ENCODE measurements around the gene TACR2.

The TACR2 gene

DNA sequence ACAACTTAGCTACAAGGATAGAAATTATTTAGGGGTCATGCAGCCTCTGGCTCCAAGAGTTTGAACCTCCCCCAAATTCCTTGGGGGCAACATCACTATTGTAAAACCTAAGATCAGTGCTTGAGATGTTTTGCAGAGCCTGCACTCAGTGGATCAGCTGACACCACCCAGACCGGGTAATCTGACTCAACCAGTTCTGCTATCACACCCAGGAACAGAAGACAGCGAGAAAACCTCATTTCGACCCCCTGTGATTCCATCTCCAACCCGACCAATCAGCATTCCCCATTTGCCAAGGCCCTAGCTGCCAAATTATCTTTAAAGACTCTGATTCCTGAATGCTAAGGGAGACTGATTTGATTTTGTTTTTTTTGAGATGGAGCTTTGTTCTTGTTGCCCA is 5.2 kb downstream of the TACR2 start:
- Histone ChIP-seq H3K4me1 (ENCODE audit: insufficient read depth, low read length) (no peaks in the 10 kb centered on the region), H3K36me3 (ENCODE audit: insufficient read depth, low read length) (no peaks in the 10 kb centered on the region), H3K27ac (ENCODE audit: low read length) (no peak overlapping the region), H3K4me2 (ENCODE audit: insufficient read depth, low read length) (no peak overlapping the region), H3K27me3 (ENCODE audit: insufficient read depth, low read length, poor library complexity) (no peaks in the 10 kb centered on the region), H4K20me1 (ENCODE audit: insufficient read depth, low read length) (no peaks in the 10 kb centered on the region), H3K9me3 (ENCODE audit: insufficient read depth, low read length, severe bottlenecking) (no peaks in the 10 kb centered on the region), H3K4me3 (ENCODE audit: low read depth in 1 of 2, low read length in 2 of 2) (no peak overlapping the region), H3K9ac (ENCODE audit: low read depth, low read length) (no peak overlapping the region), H3K79me2 (ENCODE audit: insufficient read depth, low read length) (no peaks in the 10 kb centered on the region), H2AFZ (ENCODE audit: low read depth, low read length) (no peak overlapping the region)
- DNase-seq (no peak), ATAC-seq (ENCODE audit: insufficient read depth, low read depth) (no peak)
- no peak for TF ChIP-seq EZH2 (IDR thresholded peaks at IDR 0.05; ENCODE audit: borderline replicate concordance, low read depth, low read length, severe bottlenecking)
- TF ChIP-seq, protein P1, sequence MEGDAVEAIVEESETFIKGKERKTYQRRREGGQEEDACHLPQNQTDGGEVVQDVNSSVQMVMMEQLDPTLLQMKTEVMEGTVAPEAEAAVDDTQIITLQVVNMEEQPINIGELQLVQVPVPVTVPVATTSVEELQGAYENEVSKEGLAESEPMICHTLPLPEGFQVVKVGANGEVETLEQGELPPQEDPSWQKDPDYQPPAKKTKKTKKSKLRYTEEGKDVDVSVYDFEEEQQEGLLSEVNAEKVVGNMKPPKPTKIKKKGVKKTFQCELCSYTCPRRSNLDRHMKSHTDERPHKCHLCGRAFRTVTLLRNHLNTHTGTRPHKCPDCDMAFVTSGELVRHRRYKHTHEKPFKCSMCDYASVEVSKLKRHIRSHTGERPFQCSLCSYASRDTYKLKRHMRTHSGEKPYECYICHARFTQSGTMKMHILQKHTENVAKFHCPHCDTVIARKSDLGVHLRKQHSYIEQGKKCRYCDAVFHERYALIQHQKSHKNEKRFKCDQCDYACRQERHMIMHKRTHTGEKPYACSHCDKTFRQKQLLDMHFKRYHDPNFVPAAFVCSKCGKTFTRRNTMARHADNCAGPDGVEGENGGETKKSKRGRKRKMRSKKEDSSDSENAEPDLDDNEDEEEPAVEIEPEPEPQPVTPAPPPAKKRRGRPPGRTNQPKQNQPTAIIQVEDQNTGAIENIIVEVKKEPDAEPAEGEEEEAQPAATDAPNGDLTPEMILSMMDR (IDR thresholded peaks at IDR 0.05; ENCODE audit: borderline replicate concordance, extremely low read depth, low read length, poor library complexity, severe bottlenecking): no peak

DNA sequence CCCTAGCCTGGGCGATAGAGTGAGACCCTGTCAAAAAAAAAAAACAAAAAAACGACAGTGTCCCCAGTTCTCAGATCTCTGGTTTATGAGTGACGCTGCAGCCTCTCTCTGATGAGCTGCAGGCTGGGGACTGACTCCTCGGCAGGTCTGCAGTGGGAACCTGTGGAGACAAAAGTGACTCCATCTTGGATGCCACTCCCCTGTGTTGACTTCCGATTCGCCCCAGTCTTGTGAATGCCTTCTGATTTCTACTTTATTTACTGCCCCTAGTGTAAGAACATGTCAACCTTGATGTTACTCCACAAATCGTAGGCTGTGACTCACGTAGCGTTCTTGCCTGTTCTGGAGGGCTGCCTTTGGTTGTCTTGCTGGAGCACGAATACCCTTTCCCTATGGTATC is 6.2 kb downstream of the TACR2 start:
- Histone ChIP-seq H3K9me3 (ENCODE audit: insufficient read depth, low read length, severe bottlenecking) (no peaks in the 10 kb centered on the region), H3K4me3 (ENCODE audit: low read depth in 1 of 2, low read length in 2 of 2) (no peak overlapping the region), H3K27me3 (ENCODE audit: insufficient read depth, low read length, poor library complexity) (no peaks in the 10 kb centered on the region), H2AFZ (ENCODE audit: low read depth, low read length) (no peak overlapping the region), H3K79me2 (ENCODE audit: insufficient read depth, low read length) (no peaks in the 10 kb centered on the region), H3K36me3 (ENCODE audit: insufficient read depth, low read length) (no peaks in the 10 kb centered on the region), H3K4me1 (ENCODE audit: insufficient read depth, low read length) (no peaks in the 10 kb centered on the region), H3K27ac (ENCODE audit: low read length) (no peak overlapping the region), H4K20me1 (ENCODE audit: insufficient read depth, low read length) (no peaks in the 10 kb centered on the region), H3K4me2 (ENCODE audit: insufficient read depth, low read length) (no peak overlapping the region), H3K9ac (ENCODE audit: low read depth, low read length) (no peak overlapping the region)
- no peak for ATAC-seq (ENCODE audit: insufficient read depth, low read depth)
- TF ChIP-seq EZH2 (IDR thresholded peaks at IDR 0.05; ENCODE audit: borderline replicate concordance, low read depth, low read length, severe bottlenecking): no peak
- no peak for DNase-seq

DNA sequence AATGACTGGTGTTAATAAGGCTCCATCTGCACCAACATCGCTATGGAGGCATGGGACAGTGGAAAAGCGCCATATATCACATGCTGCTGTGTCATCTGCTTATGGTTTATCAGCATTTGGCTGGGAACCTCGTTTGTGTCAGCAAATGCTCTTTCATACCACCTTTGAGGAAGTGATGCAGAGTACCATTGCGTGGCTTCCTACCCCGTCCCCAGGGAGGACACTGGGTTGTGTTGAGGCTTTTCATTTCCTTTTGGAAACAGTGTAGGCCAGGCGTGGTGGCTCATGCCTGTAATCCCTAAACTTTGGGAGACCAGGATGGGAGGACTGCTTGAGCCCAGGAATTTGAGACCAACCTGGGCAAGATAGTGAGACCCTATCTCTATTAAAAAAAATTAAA is 6.8 kb downstream of the TACR2 start:
- H3K4me1 ChIP-seq (ENCODE audit: insufficient read depth, low read length): no peaks in the 10 kb centered on the region
- no peak for TF ChIP-seq EZH2 (IDR thresholded peaks at IDR 0.05; ENCODE audit: borderline replicate concordance, low read depth, low read length, severe bottlenecking)
- TF ChIP-seq, protein P1 (IDR thresholded peaks at IDR 0.05; ENCODE audit: borderline replicate concordance, extremely low read depth, low read length, poor library complexity, severe bottlenecking): no peak
- no peaks in the 10 kb centered on the region for H4K20me1 ChIP-seq (ENCODE audit: insufficient read depth, low read length)
- no peaks in the 10 kb centered on the region for H3K36me3 ChIP-seq (ENCODE audit: insufficient read depth, low read length)
- ATAC-seq (ENCODE audit: insufficient read depth, low read depth): no peak
- no peak overlapping the region for H2AFZ ChIP-seq (ENCODE audit: low read depth, low read length)
- H3K4me2 ChIP-seq (ENCODE audit: insufficient read depth, low read length): no peak overlapping the region
- H3K79me2 ChIP-seq (ENCODE audit: insufficient read depth, low read length): no peaks in the 10 kb centered on the region
- no peaks in the 10 kb centered on the region for H3K9me3 ChIP-seq (ENCODE audit: insufficient read depth, low read length, severe bottlenecking)
- no peak overlapping the region for H3K27ac ChIP-seq (ENCODE audit: low read length)
- peak; percentile 20 for DNase-seq
- H3K4me3 ChIP-seq (ENCODE audit: low read depth in 1 of 2, low read length in 2 of 2): no peak overlapping the region
- H3K27me3 ChIP-seq (ENCODE audit: insufficient read depth, low read length, poor library complexity): no peaks in the 10 kb centered on the region
- no peak overlapping the region for H3K9ac ChIP-seq (ENCODE audit: low read depth, low read length)

DNA sequence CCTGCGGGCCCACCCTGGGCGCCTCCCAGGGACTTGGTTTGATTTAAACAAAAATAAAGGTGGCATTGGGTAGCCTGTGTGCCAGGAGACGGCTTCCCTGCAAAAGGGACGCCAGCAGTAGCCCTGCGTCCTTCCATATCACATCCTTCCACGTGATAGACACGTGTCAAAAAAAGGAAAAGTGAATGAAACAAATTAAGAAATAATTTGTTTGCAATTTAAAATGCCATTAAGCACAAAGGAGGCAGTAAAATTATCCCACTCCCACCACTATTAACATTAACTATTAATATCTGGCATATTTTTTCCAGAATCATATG is 7.6 kb downstream of the TACR2 start:
- Histone ChIP-seq H4K20me1 (ENCODE audit: insufficient read depth, low read length) (no peaks in the 10 kb centered on the region), H2AFZ (ENCODE audit: low read depth, low read length) (no peak overlapping the region), H3K27ac (ENCODE audit: low read length) (no peak overlapping the region), H3K4me2 (ENCODE audit: insufficient read depth, low read length) (no peak overlapping the region), H3K9me3 (ENCODE audit: insufficient read depth, low read length, severe bottlenecking) (no peaks in the 10 kb centered on the region), H3K4me3 (ENCODE audit: low read depth in 1 of 2, low read length in 2 of 2) (no peak overlapping the region), H3K4me1 (ENCODE audit: insufficient read depth, low read length) (no peaks in the 10 kb centered on the region), H3K27me3 (ENCODE audit: insufficient read depth, low read length, poor library complexity) (no peaks in the 10 kb centered on the region), H3K79me2 (ENCODE audit: insufficient read depth, low read length) (no peaks in the 10 kb centered on the region), H3K9ac (ENCODE audit: low read depth, low read length) (no peak overlapping the region), H3K36me3 (ENCODE audit: insufficient read depth, low read length) (no peaks in the 10 kb centered on the region)
- DNase-seq (no peak), ATAC-seq (ENCODE audit: insufficient read depth, low read depth) (no peak)
- TF ChIP-seq, protein P1 (IDR thresholded peaks at IDR 0.05; ENCODE audit: borderline replicate concordance, extremely low read depth, low read length, poor library complexity, severe bottlenecking): no peak
- TF ChIP-seq EZH2 (IDR thresholded peaks at IDR 0.05; ENCODE audit: borderline replicate concordance, low read depth, low read length, severe bottlenecking): no peak

Measured in DND-41 (cell line).